Left kidney (tissue), 2 donors: ENCODE measurements around the gene NCKAP1. TPM values are rescaled to one million over a fixed set of nuclear protein-coding genes. Genes with fewer than 3 reads are reported as not detected.

Experiments used
- DNase-seq: peaks from one replicate; pipeline ENCODE4 v3.0.0-alpha.2; 2013
- polyA plus RNA-seq: library from polyadenylated mRNA; unstranded; fragments of 120-200 nt; gene quantifications from one replicate; pipeline ENCODE4 v1.2.1, GENCODE V29; 2013; ENCODE audit not compliant: insufficient read length

NCKAP1 gene
- polyA plus RNA-seq, 1 donor = 145 TPM

DNA sequence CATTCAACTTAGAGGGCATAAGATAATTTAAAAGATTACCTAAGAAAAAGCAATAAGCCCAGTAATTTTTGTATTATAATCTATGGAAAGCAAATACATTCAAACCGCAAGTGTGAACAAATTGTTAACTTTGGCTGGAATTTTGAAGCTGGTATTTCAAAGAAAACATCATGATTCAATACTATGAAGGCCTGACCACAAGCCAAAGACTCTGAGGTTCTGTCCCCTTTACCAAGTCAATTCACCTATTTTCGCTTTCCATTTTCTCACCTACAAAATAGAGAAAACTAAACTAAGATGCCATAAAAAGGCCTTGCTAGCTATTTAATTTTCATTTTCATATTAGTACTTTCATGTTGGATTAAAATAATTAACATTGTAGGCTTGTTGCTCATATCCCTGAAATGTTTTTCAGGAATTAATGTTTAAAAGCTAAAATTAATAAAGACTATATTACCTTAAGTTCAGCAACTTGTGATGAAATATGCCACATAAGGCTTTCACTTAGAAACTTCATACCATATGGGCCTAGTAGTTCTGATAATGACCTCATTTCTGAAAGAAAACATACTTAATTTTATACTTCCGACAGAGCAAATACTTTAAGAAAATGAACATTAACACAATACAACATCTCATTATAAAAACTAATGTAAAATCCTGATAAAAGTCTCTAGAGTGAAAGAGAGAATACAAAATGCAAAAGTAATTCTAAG is 86.2 kb downstream of the NCKAP1 start:
- no peak for DNase-seq

DNA sequence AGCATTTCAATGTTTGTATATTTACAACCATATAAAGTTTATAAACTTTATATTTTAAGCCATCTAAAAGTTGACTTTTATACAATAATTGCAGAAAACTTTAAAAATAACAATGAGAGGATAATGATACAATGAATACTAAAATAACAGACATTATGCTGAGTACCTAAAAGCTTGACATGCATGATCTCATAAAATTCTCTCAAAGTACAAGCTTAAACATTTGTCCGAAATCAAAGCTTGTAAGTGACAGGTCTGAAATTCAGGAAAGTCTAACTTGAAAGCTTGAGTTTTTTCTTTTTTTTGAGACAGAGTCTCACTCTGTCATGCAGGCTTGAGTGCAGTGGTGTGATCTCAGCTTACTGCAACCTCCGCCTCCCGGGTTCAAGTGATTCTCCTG is 87.7 kb downstream of the NCKAP1 start:
- no peak for DNase-seq

DNA sequence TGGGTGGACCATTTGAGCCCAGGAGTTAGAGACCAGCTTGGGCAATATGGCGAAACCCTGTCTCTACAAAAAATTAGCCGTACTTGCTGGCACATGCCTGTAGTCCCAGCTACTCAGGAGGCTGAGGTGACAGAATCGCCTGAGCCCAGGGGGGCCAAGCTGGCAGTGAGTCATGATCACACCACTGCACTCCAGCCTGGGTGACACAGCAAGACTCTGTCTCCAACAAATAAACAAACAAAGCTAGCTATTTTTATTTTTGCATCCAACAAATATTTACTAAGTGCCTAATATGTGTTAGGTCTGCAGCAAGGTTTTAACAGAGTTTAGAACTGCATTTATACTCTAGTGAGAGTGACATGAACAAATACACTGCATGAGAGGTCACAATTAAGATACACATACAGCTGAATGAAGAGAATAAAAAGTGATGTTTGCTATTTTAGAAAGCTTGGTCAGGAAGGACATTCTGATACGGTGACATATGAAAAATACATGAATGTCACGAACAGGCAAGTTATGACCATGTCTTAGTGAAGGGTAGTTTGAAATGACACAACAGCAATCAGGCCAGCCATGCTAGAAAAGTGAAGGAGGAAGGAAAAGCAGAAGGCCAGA is 88.6 kb downstream of the NCKAP1 start:
- DNase-seq = no peak

DNA sequence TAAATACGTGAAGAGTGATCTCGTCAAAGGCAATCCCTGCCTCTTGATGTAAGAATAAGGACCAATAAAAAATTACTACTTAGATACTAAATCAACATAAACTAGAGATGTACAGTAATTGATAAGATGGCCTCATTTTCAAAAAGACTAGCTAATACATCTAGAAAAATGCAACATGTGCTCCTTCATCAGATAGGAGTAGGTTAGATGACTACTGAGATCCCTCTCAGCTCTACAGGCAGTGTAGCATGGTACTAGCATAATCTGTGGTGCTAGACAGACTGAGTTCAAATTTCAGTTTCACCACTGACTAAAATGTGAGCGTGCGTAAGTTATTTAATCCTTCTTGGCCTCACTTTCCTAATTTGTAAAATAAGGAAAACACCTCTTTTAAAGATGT is 89.2 kb downstream of the NCKAP1 start:
- DNase-seq = no peak

DNA sequence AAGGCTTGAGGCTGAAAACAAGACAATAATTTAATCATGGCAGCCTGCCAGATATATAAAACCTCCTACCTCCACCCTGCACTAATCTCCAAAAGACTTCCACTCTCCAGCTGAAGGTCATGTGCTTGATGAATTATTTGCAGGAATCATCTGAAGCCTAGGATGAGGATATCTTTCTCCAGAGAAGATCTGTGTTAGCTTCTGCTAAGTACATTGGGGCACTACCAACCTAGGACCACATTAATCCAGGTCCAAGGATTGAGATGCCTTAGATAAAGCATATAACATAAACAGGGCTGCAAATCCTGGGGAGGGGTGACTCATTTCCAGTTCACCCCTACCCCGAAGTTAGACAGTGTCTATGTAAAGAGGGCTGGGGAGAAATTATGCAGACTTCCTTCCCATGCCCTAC is 91.3 kb downstream of the NCKAP1 start:
- DNase-seq = no peak

DNA sequence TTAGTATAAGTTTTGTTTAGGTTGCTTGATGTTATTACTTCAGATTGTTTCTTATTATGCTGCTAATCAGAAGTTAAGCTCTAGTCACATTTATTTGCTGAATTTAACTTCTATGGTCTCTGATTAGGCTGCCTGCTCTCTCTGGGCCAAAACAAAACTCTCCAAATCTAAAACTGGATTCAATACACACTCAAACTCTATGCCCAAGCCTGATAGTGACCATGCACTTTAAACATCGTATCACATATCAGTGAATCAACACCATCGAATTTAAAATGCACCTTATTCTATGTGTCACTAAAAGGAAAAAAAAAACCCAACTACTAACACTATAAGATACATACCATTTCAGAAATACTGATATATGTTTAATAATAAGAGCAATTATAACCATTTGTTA is 94.9 kb downstream of the NCKAP1 start:
- no peak for DNase-seq

DNA sequence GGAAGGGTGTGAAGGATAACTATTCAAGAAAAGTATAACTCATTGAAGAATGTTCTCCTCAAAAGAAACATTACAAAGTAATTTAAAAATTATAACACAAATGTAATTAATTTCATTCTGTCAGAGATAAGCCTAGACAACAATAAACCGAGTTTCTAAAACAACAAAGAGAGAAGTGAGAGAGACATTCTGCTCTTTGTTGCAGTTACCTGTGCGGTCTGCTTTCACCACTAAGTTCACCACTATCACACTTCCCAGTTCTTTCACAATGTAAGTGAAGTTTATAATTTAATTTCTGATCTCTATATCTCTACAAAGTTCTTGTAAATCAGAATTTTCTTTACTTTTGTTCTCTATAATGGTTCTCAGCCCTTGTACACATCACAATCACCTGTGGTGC is 95.5 kb downstream of the NCKAP1 start:
- DNase-seq = no peak

DNA sequence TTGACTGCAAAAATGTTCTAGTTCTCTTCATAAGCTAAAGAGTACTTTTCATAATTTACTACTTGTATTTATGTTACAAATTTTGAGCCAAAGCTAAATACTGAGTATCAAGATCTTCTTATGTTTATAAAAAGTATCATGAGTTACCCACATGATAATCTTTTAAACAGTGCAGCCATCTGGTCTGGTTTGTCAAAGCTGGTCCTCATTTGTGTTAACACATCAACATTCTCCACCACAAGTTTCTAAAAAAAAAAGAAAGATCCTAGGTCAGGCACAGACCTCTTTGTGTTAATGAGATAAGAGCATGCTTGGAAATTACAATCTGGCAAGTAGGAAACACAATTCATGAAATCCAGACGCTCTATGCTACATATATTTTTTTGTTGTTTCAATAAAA is 96.3 kb downstream of the NCKAP1 start:
- no peak for DNase-seq

DNA sequence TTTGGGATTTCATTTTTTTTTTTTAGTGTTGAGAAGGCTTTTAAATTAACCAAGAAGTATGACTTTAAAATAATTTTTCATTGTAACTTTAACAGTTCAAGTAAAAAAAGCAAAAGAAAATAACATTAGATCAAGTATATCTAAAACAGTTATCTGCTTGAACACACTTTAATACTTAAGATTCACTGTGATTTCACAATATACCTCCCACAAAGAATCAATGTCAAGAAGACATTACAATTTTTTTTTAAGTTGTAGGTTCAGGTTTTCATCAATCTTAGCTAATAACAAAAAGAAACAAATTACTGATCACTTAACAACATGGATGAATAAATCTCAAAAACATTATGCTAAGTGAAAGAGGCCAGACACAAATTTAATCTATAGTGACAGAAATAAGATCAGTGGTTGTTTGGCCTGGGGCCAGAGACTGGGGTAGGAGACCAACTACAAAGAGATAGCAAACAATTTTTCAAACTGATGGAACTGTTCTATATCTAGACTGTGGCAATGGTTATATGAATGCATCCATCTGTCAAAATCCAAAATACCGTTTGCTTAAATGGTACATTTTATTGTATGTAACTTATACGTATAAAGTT is 97.0 kb downstream of the NCKAP1 start:
- DNase-seq = no peak

DNA sequence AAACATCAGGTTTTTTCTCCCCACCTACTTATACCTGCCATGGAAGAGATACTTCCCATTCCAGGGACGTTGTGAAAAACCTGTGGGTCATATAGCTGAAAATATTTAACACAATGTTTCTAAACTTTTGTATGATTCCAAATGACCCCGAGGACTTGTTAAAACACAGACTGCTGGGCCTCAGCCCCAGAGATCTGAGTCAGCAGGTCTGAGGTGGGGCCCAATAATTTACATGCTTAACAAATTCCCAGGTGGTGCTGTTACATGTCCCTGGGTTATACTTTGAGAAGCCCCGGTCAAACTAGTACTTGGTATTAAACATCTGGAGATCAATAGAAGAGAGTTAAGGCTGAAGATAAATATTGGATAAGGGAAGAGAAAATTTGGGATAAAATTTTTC is 100.4 kb downstream of the NCKAP1 start:
- DNase-seq = no peak

DNA sequence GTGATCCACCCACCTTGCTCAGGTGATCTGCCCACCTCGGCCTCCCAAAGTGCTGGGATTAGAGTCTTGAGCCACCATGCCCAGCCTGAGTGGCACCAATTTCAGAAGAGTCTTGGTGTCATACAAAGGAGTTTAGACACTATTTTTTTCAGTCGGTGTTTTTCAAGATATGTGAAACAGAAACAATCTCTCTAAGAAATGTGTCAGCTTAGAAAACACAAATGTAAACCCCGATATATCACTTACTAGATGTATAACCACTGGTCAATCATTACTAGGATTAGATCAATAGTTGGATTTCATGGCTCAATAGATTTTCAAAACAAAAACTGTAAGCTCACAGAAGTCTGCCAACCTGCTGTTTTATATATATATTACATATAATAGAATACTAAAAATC is 104.6 kb downstream of the NCKAP1 start:
- no peak for DNase-seq

DNA sequence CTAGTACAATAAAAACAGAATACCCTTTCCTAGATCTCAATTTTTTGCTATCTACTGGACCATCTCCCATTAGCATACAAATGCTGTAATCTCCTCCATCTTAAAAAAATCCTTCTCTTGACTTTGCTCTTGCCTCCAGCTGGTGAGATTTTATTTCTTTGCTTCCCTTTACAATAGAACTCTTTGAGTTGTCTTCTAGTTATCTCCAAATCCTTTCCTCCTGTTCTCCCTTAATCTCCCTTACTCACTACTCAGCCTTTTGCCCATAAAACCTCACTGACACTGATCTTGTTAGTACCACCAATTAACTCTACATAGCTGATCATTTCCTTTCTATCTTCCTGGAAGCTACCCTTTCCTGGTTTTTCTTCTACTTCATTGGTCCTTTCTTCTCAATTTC is 108.3 kb downstream of the NCKAP1 start:
- no peak for DNase-seq

DNA sequence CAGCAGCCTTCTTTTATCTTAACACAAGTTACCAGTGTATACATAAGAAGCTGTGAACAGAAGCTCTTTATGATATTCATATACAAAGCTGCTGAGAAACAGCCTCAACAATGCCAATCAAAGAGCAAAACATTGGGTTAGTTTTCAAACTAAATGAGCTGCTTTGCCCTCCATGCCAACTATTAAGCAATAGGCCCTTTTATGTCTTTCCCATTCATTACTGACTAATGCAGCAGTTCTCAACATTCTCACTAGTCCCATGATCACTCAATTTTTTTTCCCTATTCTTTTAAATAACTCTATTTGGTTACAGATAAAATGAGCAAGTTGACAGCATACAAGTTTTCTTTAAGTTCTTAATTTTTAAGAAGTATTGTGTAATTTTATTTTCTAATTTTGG is 114.0 kb downstream of the NCKAP1 start:
- DNase-seq = no peak

DNA sequence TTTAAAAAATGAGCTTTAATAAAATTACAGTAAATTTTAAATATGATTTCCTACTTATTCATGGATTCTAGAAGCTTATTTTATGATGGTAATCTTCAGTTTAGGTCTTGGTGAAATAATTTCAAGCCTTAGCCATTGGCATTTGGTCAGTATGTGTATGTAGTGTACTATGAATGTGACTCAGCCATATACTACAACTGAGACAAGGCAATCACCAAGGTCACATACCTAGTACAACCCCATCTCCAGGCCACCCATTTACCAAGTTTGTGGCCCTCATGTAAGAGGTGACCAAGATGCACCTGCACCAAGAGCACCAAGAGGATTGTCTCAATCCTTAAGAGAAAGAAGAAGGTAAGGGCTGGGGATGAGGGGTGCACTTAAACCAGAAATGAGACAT is 117.0 kb downstream of the NCKAP1 start:
- DNase-seq = no peak

DNA sequence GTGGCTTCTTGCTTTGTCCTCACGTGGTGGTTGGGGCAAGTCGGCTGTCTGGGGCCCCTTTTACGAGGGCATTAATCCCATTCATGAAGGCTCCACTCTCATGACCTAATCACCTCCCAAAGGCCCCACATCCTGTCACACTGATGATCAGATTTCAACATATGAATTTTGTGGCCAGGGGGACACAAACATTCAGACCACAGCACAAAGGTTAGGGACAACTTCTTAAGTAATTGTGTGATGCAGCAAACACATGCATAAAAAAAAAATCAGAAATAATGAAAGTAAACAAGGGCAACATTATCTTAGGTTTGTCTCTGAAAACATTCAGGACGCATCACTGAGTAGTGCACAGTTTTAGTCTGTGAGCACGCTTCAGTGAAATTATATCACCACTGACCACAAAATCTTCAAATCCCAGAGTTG is 117.6 kb downstream of the NCKAP1 start:
- DNase-seq = no peak

DNA sequence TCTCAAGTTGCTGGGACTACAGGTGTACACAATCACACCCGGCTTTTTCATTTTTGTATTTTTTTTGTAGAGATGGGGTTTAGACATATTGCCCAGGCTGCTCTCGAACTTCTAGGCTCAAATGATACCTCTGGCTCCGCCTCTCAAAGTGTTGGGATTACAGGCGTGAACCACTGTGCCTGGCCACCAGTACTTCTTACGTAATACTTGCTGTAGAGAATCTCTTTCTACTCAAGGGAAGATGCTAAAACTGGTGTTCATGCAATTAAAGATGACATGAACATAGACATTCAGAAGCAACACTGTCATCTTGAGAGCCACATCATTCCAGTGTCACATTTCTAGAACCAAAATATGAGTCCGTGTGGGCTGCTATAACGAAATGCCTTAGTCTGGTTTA is 118.2 kb downstream of the NCKAP1 start:
- DNase-seq = no peak

DNA sequence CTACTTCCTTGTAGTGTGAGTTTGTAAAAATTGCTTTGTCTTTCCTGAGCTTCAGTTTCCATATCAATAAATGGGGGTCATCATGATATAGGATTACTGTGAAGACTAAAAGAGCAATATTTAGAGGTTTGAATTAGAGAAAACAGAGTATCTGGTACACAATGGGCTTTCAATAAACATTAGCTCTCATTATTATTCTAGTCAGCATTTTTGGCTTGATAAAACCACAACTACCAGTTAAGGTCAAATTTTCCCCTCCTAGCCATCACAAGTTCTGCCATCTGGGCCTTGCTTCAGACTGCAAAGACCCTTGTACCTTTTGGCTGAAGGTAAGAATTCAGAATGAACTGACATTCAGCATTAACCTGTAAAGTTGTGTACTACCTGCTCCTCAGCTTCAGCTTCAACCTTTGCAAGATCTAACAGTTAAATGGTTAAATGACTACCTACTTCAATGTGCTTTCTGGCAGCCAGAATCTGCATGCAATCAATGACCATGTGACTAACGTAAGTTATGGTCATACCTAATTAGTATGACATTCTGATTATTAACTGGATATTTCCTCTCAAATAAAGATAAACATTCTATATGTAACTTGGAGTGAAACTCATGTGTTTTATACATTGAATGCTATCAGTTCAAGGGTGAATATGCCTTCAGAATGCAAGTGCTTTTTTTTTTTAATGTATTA is 119.2 kb downstream of the NCKAP1 start:
- DNase-seq = no peak

DNA sequence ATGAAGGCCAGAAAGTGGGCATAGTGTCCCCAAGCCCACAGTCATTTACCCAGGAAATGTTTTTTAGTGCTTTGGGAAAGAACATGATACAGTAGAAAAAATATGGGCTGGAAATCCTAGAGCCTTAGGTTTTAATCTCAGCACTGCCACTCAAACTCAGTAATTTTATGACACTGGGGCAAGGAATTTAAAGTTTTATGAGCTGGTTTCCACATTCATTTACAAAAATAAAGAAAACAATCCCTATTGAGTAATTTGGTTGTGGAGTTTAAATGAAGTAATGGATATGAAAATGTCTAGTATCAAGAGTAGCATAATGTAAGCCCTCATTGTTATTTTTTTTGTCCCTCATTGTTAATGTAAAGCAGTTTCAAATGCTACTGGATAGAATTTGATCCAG is 120.3 kb downstream of the NCKAP1 start:
- no peak for DNase-seq

DNA sequence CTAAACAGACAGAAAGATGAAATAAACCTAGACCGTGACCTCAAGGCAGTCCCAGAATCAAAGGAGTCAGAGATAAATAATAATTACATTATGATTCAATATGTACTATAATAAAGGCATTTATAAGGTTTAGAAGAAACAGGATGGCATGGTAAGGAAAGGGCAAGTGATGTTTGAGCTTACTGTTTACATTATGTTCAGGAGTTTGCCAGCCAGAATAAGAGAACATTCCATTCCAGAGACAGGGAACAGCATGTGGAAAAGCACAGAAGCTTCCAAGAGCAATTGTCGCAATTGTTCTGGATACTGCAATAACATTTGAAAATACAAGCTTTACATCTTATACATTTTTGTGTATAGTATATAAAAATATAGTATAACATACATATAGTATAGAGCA is 121.8 kb downstream of the NCKAP1 start:
- DNase-seq = no peak

DNA sequence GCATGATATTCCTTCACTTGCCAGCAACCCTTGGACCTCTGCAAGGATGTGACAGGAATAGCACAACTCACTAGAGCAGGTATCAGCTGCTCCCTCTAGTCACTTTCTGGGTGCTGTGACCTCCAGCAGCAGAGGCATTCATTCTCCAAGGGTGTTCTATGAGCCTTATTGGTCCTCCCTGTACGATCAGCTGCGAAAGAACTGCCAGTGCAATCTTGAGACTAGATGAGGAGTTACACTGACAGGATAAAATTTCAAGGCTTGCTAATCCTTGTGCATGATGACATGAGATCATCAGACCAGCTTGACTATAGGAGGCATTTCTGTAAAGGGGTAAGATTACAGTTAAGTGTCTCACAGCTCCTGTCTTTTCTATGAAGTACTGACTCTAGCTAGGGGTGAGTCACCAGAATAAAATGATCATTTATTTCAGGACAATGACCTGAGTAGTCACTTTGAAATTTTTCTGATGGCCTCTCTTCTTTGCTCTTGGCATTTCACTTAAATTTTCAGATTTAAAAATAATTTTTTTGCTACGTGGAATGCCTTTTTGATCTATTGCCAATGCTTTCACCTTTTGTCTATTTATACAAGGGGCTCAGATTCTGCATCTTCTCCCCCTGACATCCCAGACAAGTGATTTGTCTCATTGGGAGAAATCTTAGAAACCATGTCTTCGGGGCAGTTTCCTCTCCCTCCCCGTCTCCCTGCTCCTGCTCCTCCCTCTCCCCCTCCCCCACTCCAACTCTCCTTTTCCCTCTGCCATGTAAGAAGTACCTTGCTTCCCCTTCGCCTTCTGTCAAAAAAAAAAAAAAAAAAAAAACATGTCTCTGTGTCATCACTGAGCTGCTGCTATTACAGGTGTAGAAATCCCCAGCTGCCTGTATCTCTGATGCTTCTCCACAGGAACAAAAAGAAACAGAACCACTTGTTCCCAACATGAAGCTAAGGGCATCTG is 122.6 kb downstream of the NCKAP1 start:
- DNase-seq = no peak

DNA sequence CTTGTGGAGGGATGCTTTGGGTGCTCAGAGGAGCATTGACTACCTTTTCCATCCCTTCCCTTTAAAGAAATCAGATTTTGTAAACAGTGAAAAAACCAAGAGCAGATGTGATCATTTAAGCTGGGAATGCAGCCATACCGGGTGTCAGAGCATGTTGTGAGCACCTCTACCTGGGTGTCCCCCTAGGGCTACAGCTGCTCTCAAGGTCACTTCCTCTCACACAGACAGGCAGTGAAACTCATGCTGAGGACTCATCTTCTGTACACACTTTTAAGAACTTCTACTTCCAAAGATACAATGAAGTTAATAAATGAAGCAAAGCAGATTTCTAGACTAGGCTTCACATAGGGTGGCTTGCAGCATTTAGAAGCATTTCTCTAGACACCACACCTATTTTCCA is 123.4 kb downstream of the NCKAP1 start:
- no peak for DNase-seq

DNA sequence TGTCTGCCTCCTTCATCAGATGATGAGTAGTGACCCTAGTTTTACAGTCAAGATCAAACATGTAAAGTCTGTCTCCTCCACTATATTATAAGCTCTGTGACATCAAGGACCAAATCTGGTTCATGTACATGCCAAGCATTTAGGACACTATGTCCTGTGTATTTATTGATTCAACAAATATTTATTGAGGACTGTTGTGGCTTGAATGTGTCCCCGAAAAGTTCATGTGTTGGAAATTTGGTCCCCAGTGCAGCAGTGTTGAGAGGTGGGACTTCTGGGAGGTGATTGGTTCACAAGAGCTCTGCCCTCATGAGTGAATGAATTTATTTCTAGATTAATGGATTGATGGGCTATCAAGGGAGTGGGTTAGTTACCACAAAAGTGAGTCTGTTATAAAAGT is 125.2 kb downstream of the NCKAP1 start:
- no peak for DNase-seq
